Measurements from ENCODE around the gene ALG6.

ALG6 gene

DNA sequence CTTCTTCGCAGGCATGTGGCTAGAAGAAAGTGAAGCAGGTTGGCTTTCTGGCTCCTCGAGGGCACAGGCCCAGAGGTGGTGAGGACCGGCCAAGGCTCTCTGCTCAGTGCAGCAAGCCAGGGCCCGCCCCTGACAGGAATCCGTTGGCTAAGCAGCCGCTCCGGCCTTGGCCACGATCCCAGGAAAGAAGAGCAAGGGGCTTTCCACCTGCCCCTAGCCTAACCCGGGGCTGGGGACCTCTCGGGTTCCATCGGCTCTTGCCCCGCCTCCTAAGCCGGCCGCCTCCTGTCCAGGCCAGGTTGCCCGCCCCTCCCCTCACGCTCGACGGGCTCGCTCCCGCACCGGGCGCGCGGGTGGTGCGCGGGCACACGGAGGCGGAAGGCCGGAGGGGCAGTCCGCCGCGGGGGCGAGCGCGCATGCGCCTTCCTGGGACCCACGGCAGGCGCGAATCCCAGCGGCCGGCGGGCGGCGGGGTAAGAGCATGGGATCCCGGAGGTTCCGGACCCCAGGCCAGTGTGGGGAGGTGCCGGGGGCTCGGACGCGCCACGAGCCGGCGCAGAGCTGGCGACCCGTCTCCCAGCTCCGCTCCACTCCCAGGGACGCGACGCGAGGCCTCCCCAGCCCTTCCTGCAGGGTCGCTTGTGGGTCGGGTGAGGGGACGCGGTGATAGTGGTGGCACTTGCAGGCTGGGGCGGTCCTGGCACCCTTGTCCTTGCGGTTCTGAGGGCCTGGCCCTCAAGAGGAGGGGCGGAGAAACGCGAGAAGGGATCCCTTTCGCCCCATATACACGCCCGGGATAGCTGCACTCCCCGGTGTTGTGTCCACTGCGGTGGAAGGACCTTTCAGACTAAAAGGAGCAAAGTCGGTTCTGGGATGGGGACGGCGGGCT lies at the start of gene ALG6:
TSS of gene ALG6 (plus strand) at position 413 of the 889 bp plus-strand sequence. CDS start 3,351 bp downstream, outside the sequence.
- DNase-seq (ENCODE audit: low read depth in 2 of 2): peak; percentile 93

DNA sequence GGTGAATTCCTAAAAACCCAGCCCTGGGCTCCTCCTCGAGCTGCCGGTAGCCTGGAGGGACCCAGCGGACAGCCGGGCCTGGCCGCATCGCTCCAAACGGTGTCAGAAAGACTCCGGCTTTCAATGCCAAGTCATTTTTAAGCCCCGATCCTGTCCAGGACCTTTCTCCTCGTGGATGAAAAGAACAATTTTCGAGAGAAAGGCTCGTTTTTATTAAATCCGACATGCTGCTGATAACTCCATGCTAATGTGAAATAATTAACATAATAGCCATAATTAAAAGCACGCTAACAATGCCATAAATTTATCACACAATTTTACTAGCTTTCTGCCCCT lies 49.6 kb upstream of the ALG6 start:
- DNase-seq (ENCODE audit: low read depth in 2 of 2): no peak

DNA sequence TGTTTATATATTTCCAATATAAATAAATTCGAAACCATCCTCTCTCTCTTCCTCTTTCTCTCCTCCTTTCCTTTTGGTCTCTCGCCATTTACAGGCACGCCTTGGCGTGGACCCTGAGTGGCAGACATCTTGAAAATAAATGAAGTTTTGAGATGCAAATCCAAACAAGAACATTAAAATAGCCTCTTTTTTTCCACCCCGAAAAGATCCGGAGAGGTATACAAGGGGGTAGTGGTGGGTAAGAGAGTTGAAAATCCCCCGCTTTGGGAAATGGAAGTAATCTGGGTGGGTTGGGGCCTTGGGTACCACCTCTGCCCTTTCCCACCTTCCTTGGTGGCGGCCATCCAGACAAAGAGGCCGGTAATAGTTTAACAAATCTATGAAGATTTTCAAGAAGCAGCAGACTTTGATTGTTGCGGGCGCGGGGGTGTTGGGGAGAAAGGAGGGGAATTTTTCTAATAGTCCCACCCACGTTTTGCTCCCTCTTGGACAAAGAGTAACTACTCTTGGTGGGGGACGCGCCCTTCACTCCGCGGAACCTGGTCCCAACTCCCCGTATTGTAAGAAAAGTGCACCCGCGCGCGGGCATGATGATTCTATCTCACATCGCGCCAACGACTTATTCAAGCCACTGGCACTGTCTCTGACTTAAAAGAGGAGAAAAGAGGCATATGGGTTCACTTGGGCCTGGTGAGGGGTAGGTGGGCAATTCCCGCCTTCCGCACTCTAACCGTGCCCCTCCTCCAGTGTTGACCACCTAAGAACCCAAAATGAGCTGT lies 49.0 kb upstream of the ALG6 start:
- DNase-seq (ENCODE audit: low read depth in 2 of 2): no peak

DNA sequence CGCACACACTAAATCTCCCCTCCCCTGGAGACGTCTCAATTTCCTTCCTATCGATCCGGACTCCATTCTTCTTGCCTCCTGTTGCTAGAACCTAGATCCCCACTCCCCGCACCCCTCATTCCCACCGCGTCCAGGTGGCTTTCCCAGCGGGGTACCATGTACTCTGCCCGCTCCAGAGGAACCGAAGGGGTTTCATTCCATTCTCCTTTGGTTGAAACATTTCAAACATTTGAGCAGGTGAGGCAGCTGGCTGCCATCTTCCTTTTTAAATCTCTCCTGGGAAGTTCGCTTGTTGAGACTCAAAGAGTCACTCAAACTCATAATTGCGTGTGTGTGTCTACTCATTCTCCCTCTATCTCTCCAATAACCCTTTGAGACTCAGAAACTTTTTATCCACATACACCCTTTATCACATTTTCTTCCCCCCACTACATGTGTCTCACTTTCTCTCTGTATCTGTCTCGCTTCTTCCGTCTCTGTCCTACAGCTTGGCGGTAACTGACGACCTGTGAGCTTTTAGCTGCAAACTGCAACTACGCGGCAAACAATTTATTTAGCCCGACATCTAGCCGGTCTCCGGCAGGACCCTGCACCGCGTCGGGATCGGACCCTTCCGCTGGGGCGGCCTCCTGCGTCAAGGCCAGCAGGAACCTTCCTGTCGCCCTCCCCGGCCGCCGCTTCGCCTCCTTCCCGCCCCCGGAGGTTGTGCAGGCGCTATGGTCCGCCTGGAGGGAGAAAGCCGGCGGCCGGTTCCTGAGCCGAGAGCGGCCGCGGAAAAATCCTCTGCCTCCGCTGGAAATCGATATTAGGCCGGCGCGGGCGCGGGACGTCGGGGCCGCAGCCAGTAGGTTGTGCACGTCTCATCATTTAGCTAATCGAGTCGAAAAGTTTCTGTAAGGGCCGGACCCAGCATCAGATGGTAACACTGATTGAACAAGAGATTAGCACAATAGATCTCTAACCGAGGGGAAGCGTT lies 48.1 kb upstream of the ALG6 start:
- no peak for DNase-seq (ENCODE audit: low read depth in 2 of 2)

DNA sequence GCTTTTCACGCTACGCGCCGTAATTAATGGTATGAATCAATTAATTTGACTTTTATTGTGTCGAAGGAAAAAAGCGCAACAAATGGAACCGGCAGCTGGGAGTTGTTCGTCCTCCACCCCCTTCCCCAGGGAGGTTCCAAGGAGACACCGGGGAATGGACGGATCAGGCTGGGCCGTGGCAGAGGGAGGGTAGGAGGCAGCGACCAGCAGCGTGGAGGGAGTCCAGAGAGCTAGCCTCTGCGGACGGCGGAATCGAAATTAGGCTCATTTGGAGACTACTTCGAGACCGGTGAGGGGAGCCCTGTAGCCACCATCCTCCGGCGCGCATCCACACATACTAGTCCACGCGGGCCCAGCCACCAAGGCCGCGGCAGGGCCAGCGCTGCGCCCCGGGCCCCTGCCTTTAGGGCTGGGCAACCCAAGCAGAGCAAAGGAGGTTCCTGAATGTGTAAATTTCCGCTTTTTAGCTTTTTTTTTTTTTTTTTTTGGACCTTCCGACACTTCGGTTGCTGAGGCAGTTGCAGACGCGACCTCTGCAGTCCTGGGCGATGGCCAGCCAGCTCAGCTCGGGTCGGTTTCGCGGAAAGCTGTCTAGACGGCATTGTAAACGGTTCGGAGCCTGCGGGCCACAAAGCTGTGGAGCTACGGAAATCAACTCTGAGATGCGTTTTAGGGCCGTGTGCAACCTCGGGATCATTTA lies 47.3 kb upstream of the ALG6 start:
- DNase-seq (ENCODE audit: low read depth in 2 of 2): no peak

DNA sequence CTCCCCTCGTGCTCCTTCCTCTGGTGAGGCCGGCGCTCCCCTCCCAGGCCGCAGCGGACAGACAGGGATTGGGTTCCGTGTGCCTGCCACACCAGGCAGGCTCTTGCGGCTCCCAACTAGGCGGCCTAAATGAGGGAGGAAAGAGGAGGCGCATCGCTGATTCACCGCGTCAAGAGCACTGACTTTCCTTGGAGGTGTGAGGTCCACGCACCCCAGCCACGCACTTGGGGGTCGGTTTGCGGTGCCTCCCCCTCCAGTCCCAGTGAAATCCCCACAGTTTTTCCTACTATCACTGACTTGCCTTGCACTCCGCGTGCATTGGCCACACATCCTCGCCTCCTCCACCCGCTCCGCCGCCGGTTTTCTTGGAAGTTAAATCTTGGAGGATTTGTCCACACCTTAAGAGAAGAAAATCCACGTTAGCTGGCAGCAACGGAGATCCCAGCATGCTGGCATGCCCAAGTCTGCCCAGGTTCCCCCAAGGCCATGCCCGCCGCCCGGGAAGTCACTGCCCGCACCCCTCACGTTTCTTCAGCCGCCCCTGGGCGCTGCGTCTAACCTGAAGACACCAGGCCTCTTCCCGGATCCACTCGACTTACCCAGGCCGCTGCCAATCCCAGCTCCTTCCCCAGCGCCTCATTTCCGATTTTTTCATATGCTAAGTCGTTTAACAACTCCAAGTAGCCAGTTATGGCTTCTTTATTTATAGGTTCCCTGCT lies 46.2 kb upstream of the ALG6 start:
- DNase-seq (ENCODE audit: low read depth in 2 of 2): no peak

DNA sequence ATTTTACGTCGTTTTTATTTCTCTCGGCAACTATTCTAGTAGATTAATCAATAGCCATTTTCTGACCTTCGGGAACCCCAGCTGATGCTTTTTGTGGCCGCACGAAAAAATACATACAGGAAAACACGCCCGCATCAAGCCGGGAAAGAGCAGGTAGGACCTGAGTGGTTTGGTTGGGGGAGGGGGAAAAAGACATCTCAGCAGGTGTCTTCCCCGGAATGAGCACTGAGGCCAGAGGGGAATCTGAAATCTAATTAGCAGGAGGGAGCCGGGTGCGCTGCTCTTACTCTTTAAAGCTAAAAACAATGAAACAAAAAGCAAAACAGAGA lies 45.7 kb upstream of the ALG6 start:
- DNase-seq (ENCODE audit: low read depth in 2 of 2): no peak

DNA sequence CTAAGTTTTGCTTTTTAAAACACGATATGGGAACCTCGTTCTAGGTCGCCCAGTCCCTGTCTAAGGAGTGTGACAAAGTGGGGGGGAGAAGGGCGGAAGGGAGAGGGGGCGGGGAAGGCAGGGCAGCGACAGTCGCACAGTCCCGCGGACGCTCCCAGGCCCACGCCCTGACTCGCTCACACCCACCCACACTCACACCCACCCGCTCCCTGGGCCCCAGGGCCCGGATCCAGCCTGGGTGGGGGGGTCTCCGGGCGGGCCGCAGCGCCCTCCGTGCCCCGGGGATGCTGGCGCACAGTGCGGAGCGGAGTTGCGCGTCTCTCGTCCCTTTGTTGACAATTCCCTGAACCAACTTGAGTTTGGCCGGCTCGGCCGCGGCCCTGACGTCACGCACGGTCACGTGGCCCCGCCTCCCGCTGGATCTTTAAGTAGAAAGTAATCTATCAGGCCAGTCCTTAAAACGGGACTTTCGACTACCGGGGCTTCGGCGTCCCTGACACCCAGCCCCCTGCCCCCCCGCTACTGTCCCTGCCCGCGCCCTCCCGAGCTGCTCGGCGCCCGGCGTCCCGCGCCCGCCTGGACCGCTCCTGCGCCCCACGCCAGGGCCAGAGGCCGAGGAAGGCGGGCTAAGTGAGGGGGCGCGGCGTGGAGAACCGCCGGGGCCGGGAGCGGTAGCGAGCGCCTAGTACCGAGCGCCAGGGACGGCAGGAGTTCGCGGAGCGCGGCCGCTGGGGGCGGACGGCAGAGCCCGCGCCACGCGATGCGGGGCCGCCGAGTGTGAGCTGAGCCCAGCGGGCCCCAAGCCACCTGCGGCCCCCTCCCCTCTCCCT lies 45.1 kb upstream of the ALG6 start, which contains the start of gene FOXD3:
TSS of gene FOXD3 (plus strand) at position 454 of the 830 bp plus-strand sequence. CDS start 492 bp downstream, outside the sequence.
- DNase-seq (ENCODE audit: low read depth in 2 of 2): no peak

DNA sequence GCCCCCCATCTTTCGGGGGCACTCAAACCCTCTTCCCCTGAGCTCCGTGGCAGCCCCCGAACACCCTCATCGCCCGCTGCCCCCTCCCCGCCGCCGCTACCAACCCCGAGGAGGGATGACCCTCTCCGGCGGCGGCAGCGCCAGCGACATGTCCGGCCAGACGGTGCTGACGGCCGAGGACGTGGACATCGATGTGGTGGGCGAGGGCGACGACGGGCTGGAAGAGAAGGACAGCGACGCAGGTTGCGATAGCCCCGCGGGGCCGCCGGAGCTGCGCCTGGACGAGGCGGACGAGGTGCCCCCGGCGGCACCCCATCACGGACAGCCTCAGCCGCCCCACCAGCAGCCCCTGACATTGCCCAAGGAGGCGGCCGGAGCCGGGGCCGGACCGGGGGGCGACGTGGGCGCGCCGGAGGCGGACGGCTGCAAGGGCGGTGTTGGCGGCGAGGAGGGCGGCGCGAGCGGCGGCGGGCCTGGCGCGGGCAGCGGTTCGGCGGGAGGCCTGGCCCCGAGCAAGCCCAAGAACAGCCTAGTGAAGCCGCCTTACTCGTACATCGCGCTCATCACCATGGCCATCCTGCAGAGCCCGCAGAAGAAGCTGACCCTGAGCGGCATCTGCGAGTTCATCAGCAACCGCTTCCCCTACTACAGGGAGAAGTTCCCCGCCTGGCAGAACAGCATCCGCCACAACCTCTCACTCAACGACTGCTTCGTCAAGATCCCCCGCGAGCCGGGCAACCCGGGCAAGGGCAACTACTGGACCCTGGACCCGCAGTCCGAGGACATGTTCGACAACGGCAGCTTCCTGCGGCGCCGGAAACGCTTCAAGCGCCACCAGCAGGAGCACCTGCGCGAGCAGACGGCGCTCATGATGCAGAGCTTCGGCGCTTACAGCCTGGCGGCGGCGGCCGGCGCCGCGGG lies 44.2 kb upstream of the ALG6 start:
- DNase-seq (ENCODE audit: low read depth in 2 of 2): no peak

DNA sequence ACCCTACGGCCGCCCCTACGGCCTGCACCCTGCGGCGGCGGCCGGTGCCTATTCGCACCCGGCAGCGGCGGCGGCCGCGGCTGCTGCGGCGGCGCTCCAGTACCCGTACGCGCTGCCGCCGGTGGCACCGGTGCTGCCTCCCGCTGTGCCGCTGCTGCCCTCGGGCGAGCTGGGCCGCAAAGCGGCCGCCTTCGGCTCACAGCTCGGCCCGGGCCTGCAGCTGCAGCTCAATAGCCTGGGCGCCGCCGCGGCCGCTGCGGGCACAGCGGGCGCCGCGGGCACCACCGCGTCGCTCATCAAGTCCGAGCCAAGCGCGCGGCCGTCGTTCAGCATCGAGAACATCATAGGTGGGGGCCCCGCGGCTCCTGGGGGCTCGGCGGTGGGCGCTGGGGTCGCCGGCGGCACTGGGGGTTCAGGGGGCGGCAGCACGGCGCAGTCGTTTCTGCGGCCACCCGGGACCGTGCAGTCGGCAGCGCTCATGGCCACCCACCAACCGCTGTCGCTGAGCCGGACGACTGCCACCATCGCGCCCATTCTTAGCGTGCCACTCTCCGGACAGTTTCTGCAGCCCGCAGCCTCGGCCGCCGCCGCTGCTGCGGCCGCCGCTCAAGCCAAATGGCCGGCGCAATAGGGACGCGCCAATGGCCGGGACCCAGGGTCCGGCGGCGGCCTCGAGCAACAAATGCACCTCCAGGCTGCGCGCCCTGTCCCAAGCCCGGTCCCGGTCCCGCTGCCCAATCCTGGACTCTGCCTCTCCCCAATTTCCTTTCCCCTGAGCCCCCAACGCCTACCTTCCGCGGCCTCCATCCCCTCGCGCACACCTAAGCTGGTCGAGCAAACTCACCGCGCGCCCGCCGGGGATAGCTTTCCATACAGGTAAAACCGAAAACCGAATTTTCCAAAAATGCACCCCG lies 43.3 kb upstream of the ALG6 start:
- DNase-seq (ENCODE audit: low read depth in 2 of 2): no peak

DNA sequence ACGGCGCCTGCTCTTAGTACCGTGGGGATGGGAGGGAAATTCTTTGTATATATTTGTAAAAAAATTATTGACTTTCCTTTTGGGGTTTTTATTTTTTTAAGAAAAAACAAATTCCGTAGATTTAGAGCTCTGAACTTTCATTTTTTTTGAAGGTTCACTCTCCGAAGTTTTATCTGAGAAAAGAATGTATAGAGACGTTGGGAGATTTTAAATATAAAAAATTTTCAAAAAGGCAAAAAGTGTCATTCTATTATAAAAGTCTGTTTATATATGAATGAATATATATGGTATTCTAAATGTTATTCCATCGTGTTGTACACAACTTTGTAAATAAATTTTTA lies 42.7 kb upstream of the ALG6 start:
- no peak for DNase-seq (ENCODE audit: low read depth in 2 of 2)

DNA sequence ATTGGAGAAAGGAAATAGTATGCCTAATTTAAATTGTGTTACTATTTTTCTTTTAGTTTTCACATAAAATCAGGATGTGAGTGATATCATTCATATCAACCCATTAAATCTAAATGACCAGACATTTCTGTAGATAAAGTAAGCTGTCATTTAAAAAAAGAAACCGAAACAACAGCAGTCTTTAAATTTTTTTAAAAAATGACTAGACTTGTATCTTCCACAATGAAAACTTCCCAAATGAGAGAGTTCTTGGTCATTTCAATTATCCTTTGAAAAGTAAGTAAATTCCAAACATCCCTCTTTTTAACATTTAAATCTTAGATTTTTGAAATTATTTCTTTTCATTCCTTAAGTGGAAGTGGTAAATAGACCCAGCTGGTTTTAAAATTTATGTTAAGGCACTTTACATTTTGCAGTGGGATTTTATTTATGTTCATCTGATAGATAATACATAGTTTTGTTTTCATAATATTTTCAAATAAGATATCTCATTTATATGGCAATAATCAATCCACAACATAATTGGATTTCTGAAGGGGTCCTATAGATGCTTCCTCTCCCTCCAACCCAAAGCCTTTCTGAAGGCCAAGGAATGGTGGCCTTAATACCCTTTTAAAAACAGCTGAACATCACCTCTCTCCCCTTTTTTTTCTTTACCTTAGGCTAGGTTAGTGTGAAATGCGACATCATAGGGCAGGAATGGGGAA lies 42.0 kb upstream of the ALG6 start:
- no peak for DNase-seq (ENCODE audit: low read depth in 2 of 2)

DNA sequence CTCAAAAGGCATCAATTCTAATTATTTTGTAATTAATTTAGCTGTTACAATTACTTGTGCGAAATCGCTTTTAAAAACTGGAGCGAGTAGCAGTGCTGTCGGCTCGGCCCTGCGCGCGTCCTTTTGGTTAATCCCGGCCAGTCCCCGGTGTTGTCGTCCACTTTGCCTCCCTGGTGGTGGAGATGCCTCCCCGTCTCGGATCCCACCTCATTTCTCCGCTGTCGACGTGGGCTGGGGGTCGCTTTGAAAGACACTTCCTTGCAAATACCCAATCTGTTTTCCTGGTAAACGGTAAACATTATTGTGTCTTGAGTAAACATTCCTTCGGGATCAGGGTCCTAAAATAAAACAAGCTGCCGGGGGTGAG lies 41.3 kb upstream of the ALG6 start:
- no peak for DNase-seq (ENCODE audit: low read depth in 2 of 2)

DNA sequence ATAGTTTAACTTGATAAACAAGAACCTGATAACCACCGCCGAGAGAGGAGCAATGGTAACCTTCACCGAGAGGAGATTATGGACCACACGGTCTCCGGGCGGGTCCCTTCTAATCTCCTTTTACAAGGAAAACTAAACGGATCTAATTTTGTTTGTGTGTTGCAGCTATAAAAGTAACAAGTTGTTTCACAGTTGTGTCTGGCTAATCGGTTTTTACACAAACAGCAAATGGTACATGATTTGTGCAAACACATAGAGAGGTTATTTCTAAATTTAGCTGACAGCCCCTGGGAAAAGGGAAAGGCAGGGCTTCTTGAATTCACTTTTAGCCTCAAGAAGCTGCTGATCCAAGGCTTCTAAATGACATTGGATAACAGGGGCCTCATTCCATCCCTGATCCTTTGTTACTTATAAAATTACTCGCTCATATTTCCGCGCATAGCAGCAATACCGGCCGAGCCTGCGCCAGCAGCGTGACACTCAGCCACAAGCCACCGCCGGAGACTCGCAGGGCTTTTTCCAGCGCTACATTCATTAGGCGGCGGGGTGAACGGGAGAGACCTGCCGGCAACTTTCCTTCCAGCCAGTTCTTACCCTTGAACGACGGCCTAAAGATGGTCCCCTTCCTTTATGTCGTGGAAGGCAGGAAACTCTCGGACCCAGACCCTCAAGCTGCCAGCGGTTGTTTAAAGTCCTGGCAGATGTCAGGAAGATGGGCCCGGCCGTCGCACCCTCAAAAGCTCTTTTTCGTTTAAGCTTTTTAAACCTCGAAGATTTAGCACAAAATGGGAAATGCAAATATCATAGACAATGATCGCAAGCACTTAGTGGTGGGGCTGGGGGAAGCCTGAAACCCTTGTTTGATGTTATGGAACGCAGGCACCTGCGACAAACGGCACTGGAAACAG lies 40.7 kb upstream of the ALG6 start:
- no peak for DNase-seq (ENCODE audit: low read depth in 2 of 2)

DNA sequence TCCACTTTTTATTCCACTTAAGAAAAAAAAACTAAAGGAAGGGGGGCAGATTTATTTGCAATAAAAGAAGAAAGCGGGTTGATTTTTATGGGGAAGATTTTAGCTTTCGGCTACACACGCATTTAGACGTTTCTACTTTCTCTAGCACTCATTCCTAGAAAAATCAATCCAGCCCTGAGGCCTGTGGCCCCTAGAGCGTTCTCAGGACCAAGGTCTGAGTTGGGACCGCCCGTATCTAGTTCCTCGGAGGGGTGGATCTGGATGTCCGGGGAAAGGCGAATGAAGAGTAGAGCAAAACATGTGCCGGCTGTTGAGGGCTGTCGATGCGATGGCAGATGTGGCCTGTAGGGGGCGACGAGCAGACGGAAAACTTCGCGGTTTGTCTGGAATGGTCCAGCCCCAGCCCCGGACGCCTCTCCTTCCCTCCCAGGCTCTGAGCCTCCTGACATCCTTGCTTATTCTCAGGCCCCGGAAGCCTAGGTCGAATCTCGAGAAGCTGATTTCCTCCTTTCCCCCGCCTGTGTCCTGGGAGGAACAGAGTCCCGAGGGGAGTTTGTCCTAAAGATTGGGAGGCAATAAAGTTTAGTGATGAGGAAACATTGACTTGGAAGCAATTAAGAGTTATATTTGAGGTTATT lies 39.9 kb upstream of the ALG6 start:
- no peak for DNase-seq (ENCODE audit: low read depth in 2 of 2)

DNA sequence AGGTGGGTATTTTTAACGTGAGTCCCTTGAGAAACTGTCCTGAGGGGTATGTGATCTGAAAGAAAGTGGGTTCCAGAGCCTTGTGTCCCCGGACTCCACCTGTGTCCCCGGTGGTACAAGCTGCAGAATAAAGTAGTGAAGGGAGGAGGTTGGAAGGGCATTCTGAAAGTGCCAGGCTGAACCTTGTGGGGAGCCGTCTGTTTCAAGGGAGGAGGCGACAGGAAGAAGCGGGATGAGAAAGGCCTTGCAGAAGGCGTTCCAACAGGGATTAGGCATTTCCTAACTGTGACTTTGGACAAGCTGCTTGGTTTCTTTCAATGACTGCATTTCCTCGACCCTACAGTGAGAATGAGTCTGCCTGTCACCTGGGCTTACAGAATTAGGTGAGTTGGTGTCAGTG lies 39.3 kb upstream of the ALG6 start:
- no peak for DNase-seq (ENCODE audit: low read depth in 2 of 2)

Data from stimulated activated CD8-positive, alpha-beta memory T cell treated with anti-CD3 and anti-CD28 coated beads, Interleukin-15, amount 100 ng/mL, for 48 hours (primary cell).